H1 (cell line): ENCODE results near the gene KCTD7. TPM values are rescaled to one million over a fixed set of nuclear protein-coding genes. Genes with fewer than 3 reads are reported as not detected.
A peak's percentile ranks its signal among the peaks of the same experiment; 100 is the strongest.

Experiments
- CTCF ChIA-PET: fragments of 300-600 bp; sonication (Branson Sonifier 250); formaldehyde crosslinking; loops from one replicate; lab custom pipeline; 2021; ENCODE audit not compliant: partially characterized antibody; lab: Charles Lee
- POLR2A ChIA-PET: fragments of 300-600 bp; sonication (Branson Sonifier 250); formaldehyde crosslinking; loops from one replicate; lab custom pipeline; 2021; ENCODE audit warnings: inconsistent platforms; ENCODE audit not compliant: partially characterized antibody; lab: Charles Lee
- DNase-seq, 2 experiments: peaks; one replicate each; pipeline versions ENCODE4 v3.0.0 to v3.0.0-alpha.2; 2010 to 2022; ENCODE audit warnings: low spot score in 2 of 2, low read depth in 1 of 2, mixed read lengths in 1 of 2
- FAIRE-seq: peaks from 2 replicates; lab custom pipeline; 2011; peaks lifted over from hg19 to GRCh38; lab: Jason Lieb, UNC
- H2AFZ ChIP-seq: 2 replicates; pipeline ENCODE4 v1.8.1; 2012; ENCODE audit warnings: low read length, inconsistent platforms
- H2AK5ac ChIP-seq: 2 replicates; pipeline ENCODE4 v1.6.1; 2013; ENCODE audit warnings: low read depth, low read length
- H2BK120ac ChIP-seq: replicated peaks from 2 replicates; pipeline ENCODE3; 2013; ENCODE audit warnings: low read depth, low read length, inconsistent platforms
- H2BK12ac ChIP-seq: 2 replicates; pipeline ENCODE4 v1.6.1; 2013; ENCODE audit warnings: low read depth, low read length
- H2BK15ac ChIP-seq: 2 replicates; pipeline ENCODE4 v1.6.1; 2013; ENCODE audit warnings: low read length
- H2BK20ac ChIP-seq: 2 replicates; pipeline ENCODE4 v1.6.1; 2013; ENCODE audit warnings: low read length
- H2BK5ac ChIP-seq: 2 replicates; pipeline ENCODE4 v1.6.1; 2013; ENCODE audit warnings: low read depth, low read length
- H3K14ac ChIP-seq: 2 replicates; pipeline ENCODE4 v1.6.1; 2013; ENCODE audit warnings: inconsistent platforms; ENCODE audit not compliant: insufficient read length
- H3K18ac ChIP-seq: 2 replicates; pipeline ENCODE4 v1.6.1; 2013; ENCODE audit warnings: low read length; ENCODE audit errors: extremely low read depth
- H3K23ac ChIP-seq: 2 replicates; pipeline ENCODE4 v1.6.1; 2013; ENCODE audit warnings: inconsistent platforms; ENCODE audit not compliant: insufficient read length
- H3K23me2 ChIP-seq: 2 replicates; pipeline ENCODE4 v1.6.1; 2013; ENCODE audit warnings: low read depth, low read length
- H3K27ac ChIP-seq: 2 replicates; pipeline ENCODE4 v1.6.1; 2011; ENCODE audit warnings: low read depth, low read length, inconsistent platforms
- H3K27me3 ChIP-seq, 4 experiments: replicated peaks in 1 of 4; 1 replicate in 1 of 4; 2 replicates in 3 of 4; pipeline versions ENCODE4 v1.6.1 to v1.8.1; 2011 to 2013; ENCODE audit warnings: low read length in 3 of 4, mild to moderate bottlenecking in 3 of 4, inconsistent platforms in 2 of 4, mixed read lengths in 2 of 4, moderate library complexity in 1 of 4; ENCODE audit not compliant: control insufficient read depth in 3 of 4, insufficient read depth in 3 of 4; ENCODE audit errors: extremely low read depth in 1 of 4
- H3K36me3 ChIP-seq, 4 experiments: 2 replicates each; pipeline versions ENCODE4 v1.6.1 to v1.8.1; 2011 to 2013; ENCODE audit warnings: mild to moderate bottlenecking in 4 of 4, low read length in 3 of 4, moderate library complexity in 2 of 4, control low read depth in 1 of 4, inconsistent platforms in 1 of 4; ENCODE audit not compliant: insufficient read depth in 4 of 4, control insufficient read depth in 2 of 4
- H3K4ac ChIP-seq: replicated peaks from 2 replicates; pipeline ENCODE3; 2013; ENCODE audit warnings: low read length, low read depth, mixed read lengths, inconsistent platforms; ENCODE audit not compliant: insufficient read length
- H3K4me1 ChIP-seq, 4 experiments: replicated peaks in 1 of 4; 1 replicate in 1 of 4; 2 replicates in 3 of 4; pipeline versions ENCODE4 v1.6.1 to v1.8.1; 2011 to 2013; ENCODE audit warnings: low read length in 3 of 4, inconsistent platforms in 2 of 4, mixed read lengths in 1 of 4; ENCODE audit not compliant: insufficient read depth in 4 of 4, control insufficient read depth in 3 of 4
- H3K4me2 ChIP-seq, 2 experiments: 2 replicates each; pipeline versions ENCODE4 v1.6.1 to v1.8.1; 2011 to 2013; ENCODE audit warnings: low read depth in 2 of 2, low read length in 2 of 2, control low read depth in 1 of 2, inconsistent platforms in 1 of 2, mild to moderate bottlenecking in 1 of 2; ENCODE audit not compliant: insufficient read depth in 1 of 2
- H3K4me3 ChIP-seq, 4 experiments: fragments of 200-600, 300-600 bp in 1 of 4; sonication (generic), shearing (Covaris generic), sonication (Bioruptor Twin) in 1 of 4; 2 replicates each; pipeline versions ENCODE4 v1.5.1 to v1.8.1; 2011 to 2016; ENCODE audit warnings: low read length in 4 of 4, low read depth in 3 of 4, control low read depth in 2 of 4, inconsistent platforms in 2 of 4, mild to moderate bottlenecking in 2 of 4, mixed read lengths in 1 of 4, moderate library complexity in 1 of 4; ENCODE audit not compliant: insufficient read depth in 2 of 4; ENCODE audit errors: extremely low read depth in 1 of 4
- H3K56ac ChIP-seq: replicated peaks from 2 replicates; pipeline ENCODE3; 2013; ENCODE audit warnings: low read depth, mild to moderate bottlenecking, mixed read lengths, low read length, inconsistent platforms; ENCODE audit not compliant: insufficient read length
- H3K79me1 ChIP-seq: 2 replicates; pipeline ENCODE4 v1.6.1; 2013; ENCODE audit warnings: low read depth, low read length, control low read depth
- H3K79me2 ChIP-seq, 2 experiments: 2 replicates each; pipeline versions ENCODE4 v1.6.1 to v1.8.1; 2012 to 2013; ENCODE audit warnings: low read length in 2 of 2, mild to moderate bottlenecking in 2 of 2, inconsistent platforms in 1 of 2; ENCODE audit not compliant: insufficient read depth in 2 of 2, control insufficient read depth in 1 of 2
- H3K9ac ChIP-seq, 4 experiments: replicated peaks in 1 of 4; 1 replicate in 1 of 4; 2 replicates in 3 of 4; pipeline versions ENCODE4 v1.6.1 to v1.8.1; 2011 to 2013; ENCODE audit warnings: low read depth in 3 of 4, low read length in 3 of 4, control low read depth in 2 of 4, mild to moderate bottlenecking in 2 of 4, moderate library complexity in 2 of 4, inconsistent platforms in 1 of 4; ENCODE audit errors: extremely low read depth in 1 of 4
- H3K9me3 ChIP-seq, 2 experiments: 2 replicates each; pipeline versions ENCODE4 v1.6.1 to v1.8.1; 2012 to 2013; ENCODE audit warnings: mild to moderate bottlenecking in 2 of 2, moderate library complexity in 2 of 2, control low read depth in 1 of 2, inconsistent platforms in 1 of 2, low read depth in 1 of 2, low read length in 1 of 2, mixed read lengths in 1 of 2; ENCODE audit not compliant: insufficient read depth in 2 of 2
- H4K20me1 ChIP-seq, 2 experiments: replicated peaks in 1 of 2; 2 replicates each; pipeline versions ENCODE3 to v1.8.1; 2011 to 2013; ENCODE audit warnings: inconsistent platforms in 2 of 2, low read length in 2 of 2, mild to moderate bottlenecking in 1 of 2; ENCODE audit not compliant: insufficient read depth in 2 of 2, control insufficient read depth in 1 of 2
- H4K5ac ChIP-seq: 2 replicates; pipeline ENCODE4 v1.6.1; 2013; ENCODE audit warnings: low read length, low read depth, mixed read lengths, inconsistent platforms; ENCODE audit not compliant: insufficient read length
- H4K8ac ChIP-seq: 2 replicates; pipeline ENCODE4 v1.8.0; 2013; ENCODE audit warnings: mild to moderate bottlenecking, moderate library complexity, low read length, inconsistent platforms; ENCODE audit not compliant: insufficient read depth; ENCODE audit errors: extremely low read depth
- H4K91ac ChIP-seq: replicated peaks from 2 replicates; pipeline ENCODE3; 2013; ENCODE audit warnings: low read length, mixed read lengths, inconsistent platforms; ENCODE audit not compliant: insufficient read length
- JUND ChIP-seq: IDR thresholded peaks from 2 replicates; pipeline ENCODE4 v1.6.1; 2011; ENCODE audit warnings: mild to moderate bottlenecking, improper control_type of control experiment, low read length
- SIX5 ChIP-seq: IDR thresholded peaks from 2 replicates; pipeline ENCODE4 v1.6.1; 2011; ENCODE audit warnings: mild to moderate bottlenecking, low read depth, low read length
- TAF7 ChIP-seq: optimal IDR thresholded peaks from 2 replicates; pipeline ENCODE3; 2011; ENCODE audit warnings: low read depth, mild to moderate bottlenecking, inconsistent platforms, low read length, moderate library complexity, borderline replicate concordance
- WGBS, 2 experiments: shearing (Covaris generic) in 1 of 2; methylation state at CpG; one replicate each; pipeline versions ENCODE4 v1.1.6 to v1.1.7; 2013 to 2015; ENCODE audit warnings: low lambda C conversion rate in 2 of 2, mixed read lengths in 2 of 2, inconsistent platforms in 1 of 2, low coverage in 1 of 2, missing lambda C conversion rate in 1 of 2; ENCODE audit not compliant: insufficient replicate concordance in 2 of 2, insufficient coverage in 1 of 2, insufficient read length in 1 of 2; ENCODE audit errors: extremely low coverage in 1 of 2, missing lambda C conversion rate in 1 of 2; 5-methylcytosine and 5-hydroxymethylcytosine counted together
- polyA plus RNA-seq, 7 experiments: library from polyadenylated mRNA; depleted of rRNA in 3 of 7; stranded (reverse) in 5 of 7; unstranded in 2 of 7; fragments of >200 nt in 5 of 7; fragments of 200-250 nt in 2 of 7; gene quantifications; 1 replicate in 5 of 7; 2 replicates in 1 of 7; 4 replicates in 1 of 7; pipeline versions ENCODE4 v1.2.1 to v1.2.3, GENCODE V29; 2011 to 2013; ENCODE audit warnings: missing spikeins in 2 of 7, mixed read lengths in 2 of 7
- total RNA-seq: library from RNA; stranded (reverse); fragmentation: NEBNext Ultra II Directional; extraction: Animal tissue kit (Norgen Biotek cat#: 25700); gene quantifications from 2 replicates; pipeline ENCODE4 v1.2.1, GENCODE V29; 2021
- TF ChIP-seq, protein P1 (sequence below): IDR thresholded peaks from 2 replicates; pipeline ENCODE4 v1.6.1; 2011; ENCODE audit warnings: low read length, improper control_type of control experiment
- TF ChIP-seq, protein P2 (sequence below): IDR thresholded peaks from 2 replicates; pipeline ENCODE4 v1.6.1; 2012; ENCODE audit warnings: inconsistent platforms
- TF ChIP-seq, protein P3 (sequence below), 3 experiments: IDR thresholded peaks; 1 replicate in 2 of 3; 2 replicates in 1 of 3; pipeline versions ENCODE4 v1.5.1 to v1.6.1; 2011; ENCODE audit warnings: low read length in 3 of 3, mild to moderate bottlenecking in 3 of 3, inconsistent platforms in 2 of 3, low read depth in 1 of 3, moderate library complexity in 1 of 3; ENCODE audit not compliant: insufficient read depth in 1 of 3; ENCODE audit errors: control extremely low read depth in 1 of 3

The KCTD7 gene
- total and polyA plus RNA-seq, 2 of the 8 experiments (the other 6 are each of a cell fraction or from before 2014, with no cell fraction given): 8.6 to 11.9 TPM

DNA sequence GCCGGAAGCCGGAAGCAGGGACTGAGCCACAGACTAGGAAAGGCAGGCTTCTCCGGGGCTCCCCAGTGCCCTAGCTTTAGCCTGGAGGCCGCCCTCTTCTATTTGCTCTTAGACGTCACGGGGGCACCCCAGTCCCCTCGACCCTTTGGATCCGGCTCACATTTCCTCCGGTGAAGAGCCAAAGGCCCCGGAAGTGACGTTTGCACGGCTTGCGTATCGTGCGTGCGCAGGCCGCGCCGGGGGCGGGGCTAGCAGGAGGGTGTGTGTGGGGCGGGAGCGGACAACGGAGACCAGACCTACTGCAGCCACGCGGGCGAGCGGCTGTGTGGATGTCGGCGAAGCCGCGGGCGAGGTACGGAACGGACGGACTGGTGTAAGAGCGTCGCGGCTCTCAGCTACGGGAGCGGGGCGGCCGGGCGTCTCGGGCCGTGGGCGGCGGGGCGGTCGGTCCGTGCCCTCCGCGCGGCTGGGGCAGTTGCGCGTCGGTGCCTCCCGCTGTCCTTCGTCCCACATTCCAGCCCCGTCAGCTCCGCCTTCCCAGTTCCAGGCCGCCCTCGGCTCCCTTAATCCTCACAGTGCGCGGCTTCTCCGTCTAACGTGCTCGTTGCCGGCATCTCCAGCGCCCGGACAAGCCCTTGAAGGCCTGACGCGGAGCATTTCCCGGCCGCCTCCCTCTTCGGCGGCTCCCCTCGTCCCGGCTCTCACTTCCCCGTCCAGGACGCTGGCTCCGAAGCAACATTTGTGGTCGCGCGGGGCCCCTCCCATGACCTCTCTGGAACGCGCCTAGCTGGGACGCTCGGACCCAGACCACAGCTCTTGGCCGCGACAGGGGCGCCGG is 25.8 kb downstream of the KCTD7 start:
- Histone ChIP-seq H2BK20ac (no peak overlapping the region), H3K9ac (peak overlapping the region; percentile 70 to 87 (median 84)), H2BK5ac (peak overlapping the region; percentile 79), H3K56ac (no peak overlapping the region), H3K18ac (peak overlapping the region; percentile 78), H2BK15ac (peak overlapping the region; percentile 72; the same call in 1 of the 2 replicates), H3K79me2 (peaks cover 7 to 34% of the 10 kb centered on the region in 2 experiments), H3K4ac (no peak overlapping the region), H4K20me1 (peaks cover 0 to 2% of the 10 kb centered on the region in 2 experiments), H3K23me2 (no peaks in the 10 kb centered on the region; the same call in 1 of the 2 replicates), H4K5ac (peak overlapping the region; percentile 69), H2BK12ac (0 out of 2 replicates have a peak overlapping the region, but pooled peaks have one; percentile 5), H3K4me3 (peak overlapping the region; percentile 80 to 88 (median 84)), H4K91ac (peak overlapping the region; percentile 74), H3K79me1 (peaks cover 4% of the 10 kb centered on the region; the same call in 1 of the 2 replicates), H3K23ac (no peak overlapping the region), H3K14ac (no peak overlapping the region), H2BK120ac (no peak overlapping the region), H3K4me2 (peak overlapping the region; percentile 67 to 68), H4K8ac (peak overlapping the region; percentile 97), H3K4me1 (peaks cover 0 to 4% (median 2%) of the 10 kb centered on the region in 4 experiments; a peak in 2 of 7 replicates), H3K36me3 (no peaks in the 10 kb centered on the region; a peak in 1 of 8 replicates), H3K27ac (peak overlapping the region; percentile 84), H2AK5ac (no peak overlapping the region), H2AFZ (peak overlapping the region; percentile 96; the same call in 1 of the 2 replicates), H3K27me3 (no peaks in the 10 kb centered on the region), H3K9me3 (no peaks in the 10 kb centered on the region)
- DNase-seq (peak; percentile 95 to 99), FAIRE-seq (no peak)
- POLR2A ChIA-PET: interaction anchor here (0.5 to 3.4 kb wide), 33 partner anchors 9 to 672 kb away, joined by 3 to 23 read pairs (median 4); partner anchors contain the start of gene KCTD7
- CTCF ChIA-PET: interaction anchor here (0.6 to 1.7 kb wide), 5 partner anchors 17 to 308 kb away, joined by 3 to 7 read pairs (median 4); no protein-coding TSS in a partner anchor
- WGBS, 2 experiments: 1% methylated on average over 92 of the region's 92 CpGs; no CpG with 5 or more reads in 1 of the 2 experiments
- TF ChIP-seq SIX5 (no peak), JUND (0 out of 2 replicates have a peak, but pooled peaks have one; percentile 25), TAF7 (peak; percentile 83)
- TF ChIP-seq, protein P1, sequence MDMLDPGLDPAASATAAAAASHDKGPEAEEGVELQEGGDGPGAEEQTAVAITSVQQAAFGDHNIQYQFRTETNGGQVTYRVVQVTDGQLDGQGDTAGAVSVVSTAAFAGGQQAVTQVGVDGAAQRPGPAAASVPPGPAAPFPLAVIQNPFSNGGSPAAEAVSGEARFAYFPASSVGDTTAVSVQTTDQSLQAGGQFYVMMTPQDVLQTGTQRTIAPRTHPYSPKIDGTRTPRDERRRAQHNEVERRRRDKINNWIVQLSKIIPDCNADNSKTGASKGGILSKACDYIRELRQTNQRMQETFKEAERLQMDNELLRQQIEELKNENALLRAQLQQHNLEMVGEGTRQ: peak; percentile 73
- TF ChIP-seq, protein P2, sequence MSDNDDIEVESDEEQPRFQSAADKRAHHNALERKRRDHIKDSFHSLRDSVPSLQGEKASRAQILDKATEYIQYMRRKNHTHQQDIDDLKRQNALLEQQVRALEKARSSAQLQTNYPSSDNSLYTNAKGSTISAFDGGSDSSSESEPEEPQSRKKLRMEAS: peak; percentile 96
- TF ChIP-seq, protein P3, sequence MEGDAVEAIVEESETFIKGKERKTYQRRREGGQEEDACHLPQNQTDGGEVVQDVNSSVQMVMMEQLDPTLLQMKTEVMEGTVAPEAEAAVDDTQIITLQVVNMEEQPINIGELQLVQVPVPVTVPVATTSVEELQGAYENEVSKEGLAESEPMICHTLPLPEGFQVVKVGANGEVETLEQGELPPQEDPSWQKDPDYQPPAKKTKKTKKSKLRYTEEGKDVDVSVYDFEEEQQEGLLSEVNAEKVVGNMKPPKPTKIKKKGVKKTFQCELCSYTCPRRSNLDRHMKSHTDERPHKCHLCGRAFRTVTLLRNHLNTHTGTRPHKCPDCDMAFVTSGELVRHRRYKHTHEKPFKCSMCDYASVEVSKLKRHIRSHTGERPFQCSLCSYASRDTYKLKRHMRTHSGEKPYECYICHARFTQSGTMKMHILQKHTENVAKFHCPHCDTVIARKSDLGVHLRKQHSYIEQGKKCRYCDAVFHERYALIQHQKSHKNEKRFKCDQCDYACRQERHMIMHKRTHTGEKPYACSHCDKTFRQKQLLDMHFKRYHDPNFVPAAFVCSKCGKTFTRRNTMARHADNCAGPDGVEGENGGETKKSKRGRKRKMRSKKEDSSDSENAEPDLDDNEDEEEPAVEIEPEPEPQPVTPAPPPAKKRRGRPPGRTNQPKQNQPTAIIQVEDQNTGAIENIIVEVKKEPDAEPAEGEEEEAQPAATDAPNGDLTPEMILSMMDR (IDR thresholded peaks at IDR 0.05; ENCODE audit: control extremely low read depth in 1 of 3, insufficient read depth in 1 of 3, low read depth in 1 of 3, low read length in 3 of 3): no peak
